DND-41 (cell line): ENCODE data around the gene PPIL1.

Experiments used
- CTCF ChIP-seq: IDR thresholded peaks from 2 replicates; pipeline ENCODE4 v1.5.1; 2012; ENCODE audit warnings: borderline replicate concordance, low read length, moderate library complexity, mild to moderate bottlenecking; ENCODE audit not compliant: poor library complexity, severe bottlenecking; ENCODE audit errors: extremely low read depth
- EZH2 ChIP-seq: IDR thresholded peaks from 3 replicates; pipeline ENCODE4 v1.6.1; 2012; ENCODE audit warnings: borderline replicate concordance, low read depth, mild to moderate bottlenecking, moderate library complexity, low read length, inconsistent platforms; ENCODE audit not compliant: severe bottlenecking

- TF ChIP-seq EZH2 (no peak), CTCF (no peak)
Measured at GRCh38 chr6:36826520-36827227, 47.9 kb downstream of the PPIL1 start.
